A549 (cell line): Measurements from ENCODE around the gene PRKD1. TPM values are rescaled to one million over a fixed set of nuclear protein-coding genes. Genes with fewer than 3 reads are reported as not detected.
"Not testable (repeated sequence)": the region's sequence is repeated elsewhere in the genome, so short reads cannot be mapped to it uniquely, and the experiment has no call there.

Experiments used
- ATAC-seq, 2 experiments: fragments of 200-7000 bp in 1 of 2; fragments of >200 bp in 1 of 2; cut with Nextera tagmentation in 1 of 2; cut with Tn5 transposase in 1 of 2; 3 replicates each; pipeline versions ENCODE4 v1.8.0 to v1.9.1; 2018 to 2020; ENCODE audit warnings: mild to moderate bottlenecking in 1 of 2, moderate library complexity in 1 of 2
- CTCF ChIA-PET: fragments of 300-600 bp; sonication (Branson Sonifier 250); formaldehyde crosslinking; extraction: SDS; loops from one replicate; lab custom pipeline; 2021; ENCODE audit warnings: antibody characterized with exemption, inconsistent platforms; lab: Yijun Ruan, JAX
- POLR2A ChIA-PET: fragments of 350-600 bp; formaldehyde crosslinking; extraction: SDS; loops from one replicate; lab custom pipeline; 2021; ENCODE audit warnings: antibody characterized with exemption, inconsistent platforms; lab: Yijun Ruan, JAX
- DNase-seq, 2 experiments: peaks; one replicate each; pipeline versions ENCODE4 v3.0.0 to v3.0.0-alpha.2; 2011 to 2016; ENCODE audit warnings: low read depth in 1 of 2, low spot score in 1 of 2
- FAIRE-seq: peaks from 2 replicates; lab custom pipeline; 2011; peaks lifted over from hg19 to GRCh38; lab: Jason Lieb, UNC
- H3K27ac ChIP-seq, 2 experiments: fragments of >200 bp; sonication (Bioruptor Twin); formaldehyde crosslinking; 3 replicates each; pipeline ENCODE4 v1.5.1; 2016 to 2017
- H3K4me1 ChIP-seq: fragments of >200 bp; sonication (Bioruptor Twin); formaldehyde crosslinking; 3 replicates; pipeline ENCODE4 v1.6.1; 2016
- H3K4me2 ChIP-seq: fragments of >200 bp; sonication (Bioruptor Twin); formaldehyde crosslinking; 3 replicates; pipeline ENCODE4 v1.6.1; 2016
- H3K4me3 ChIP-seq: fragments of >200 bp; sonication (Bioruptor Twin); formaldehyde crosslinking; 3 replicates; pipeline ENCODE4 v1.5.1; 2016
- H3K9me3 ChIP-seq: fragments of >200 bp; sonication (Bioruptor Twin); formaldehyde crosslinking; 3 replicates; pipeline ENCODE4 v1.6.1; 2016
- CEBPB ChIP-seq, 2 experiments: fragments of >200 bp in 1 of 2; sonication (Bioruptor Twin) in 1 of 2; formaldehyde crosslinking in 1 of 2; IDR thresholded peaks; 2 replicates each; pipeline ENCODE4 v1.6.1; 2012 to 2016
- CHD4 ChIP-seq: fragments of 200-600 bp; sonication (generic); IDR thresholded peaks from 2 replicates; pipeline ENCODE4 v1.6.1; 2016; ENCODE audit warnings: antibody characterized with exemption, mild to moderate bottlenecking, borderline replicate concordance
- GATA3 ChIP-seq: IDR thresholded peaks from 2 replicates; pipeline ENCODE4 v1.6.1; 2012; ENCODE audit warnings: borderline replicate concordance
- HEYL ChIP-seq: fragments of 250-450 bp; sonication (Bioruptor Pico); IDR thresholded peaks from 2 replicates; pipeline ENCODE4 v1.8.0; 2021; ENCODE audit warnings: mild to moderate bottlenecking, moderate library complexity
- HOXB13 ChIP-seq: fragments of 250-450 bp; sonication (Bioruptor Pico); IDR thresholded peaks from 2 replicates; pipeline ENCODE4 v1.5.0; 2020; ENCODE audit warnings: low read depth, mild to moderate bottlenecking, moderate library complexity
- HOXB5 ChIP-seq: fragments of 250-450 bp; sonication (Bioruptor Pico); IDR thresholded peaks from 2 replicates; pipeline ENCODE4 v1.5.0; 2020; ENCODE audit warnings: mild to moderate bottlenecking, moderate library complexity
- JUNB ChIP-seq: fragments of >200 bp; sonication (Bioruptor Twin); formaldehyde crosslinking; IDR thresholded peaks from 2 replicates; pipeline ENCODE4 v1.6.1; 2016
- KDM5A ChIP-seq: fragments of 200-600 bp; sonication (generic); IDR thresholded peaks from 2 replicates; pipeline ENCODE4 v1.6.1; 2016; ENCODE audit warnings: antibody characterized with exemption, mild to moderate bottlenecking
- MAZ ChIP-seq: fragments of 150-350 bp; IDR thresholded peaks from 2 replicates; pipeline ENCODE4 v1.6.1; 2014; ENCODE audit warnings: antibody characterized with exemption, low read depth, low read length, borderline replicate concordance
- MYC ChIP-seq: IDR thresholded peaks from 2 replicates; pipeline ENCODE4 v1.6.1; 2012; ENCODE audit warnings: mild to moderate bottlenecking, inconsistent platforms, low read length, improper control_type of control experiment, borderline replicate concordance
- RARB ChIP-seq: fragments of 250-450 bp; sonication (Bioruptor Pico); IDR thresholded peaks from 2 replicates; pipeline ENCODE4 v1.8.0; 2021; ENCODE audit warnings: mild to moderate bottlenecking, moderate library complexity
- RCOR1 ChIP-seq: fragments of 150-350 bp; IDR thresholded peaks from 2 replicates; pipeline ENCODE4 v1.6.1; 2014; ENCODE audit warnings: antibody characterized with exemption, low read length, low read depth
- RFX5 ChIP-seq: fragments of 450-650 bp; IDR thresholded peaks from 2 replicates; pipeline ENCODE4 v1.7.1; 2014; ENCODE audit warnings: antibody characterized with exemption, mild to moderate bottlenecking, moderate library complexity
- RNF2 ChIP-seq: fragments of 200-600 bp; sonication (generic); IDR thresholded peaks from 2 replicates; pipeline ENCODE4 v1.6.1; 2016; ENCODE audit warnings: low read depth, mild to moderate bottlenecking, antibody characterized with exemption, moderate library complexity, borderline replicate concordance
- SREBF2 ChIP-seq: fragments of 450-650 bp; IDR thresholded peaks from 2 replicates; pipeline ENCODE4 v1.6.1; 2014; ENCODE audit warnings: mild to moderate bottlenecking, moderate library complexity
- ZFP36 ChIP-seq: fragments of 450-650 bp; IDR thresholded peaks from 2 replicates; pipeline ENCODE4 v1.6.1; 2014; ENCODE audit warnings: borderline replicate concordance; ENCODE audit not compliant: partially characterized antibody
- WGBS: methylation state at CpG from one replicate; pipeline ENCODE4 v1.1.6; 2017; ENCODE audit errors: missing lambda C conversion rate; 5-methylcytosine and 5-hydroxymethylcytosine counted together
- polyA plus RNA-seq, 4 experiments: library from polyadenylated mRNA; depleted of rRNA in 3 of 4; stranded (reverse); fragments of >200 nt; fragmentation: RNase III in 1 of 4; extraction: RNeasy Plus Mini Kit Qiagen cat#74134 plus additional on column Dnase treatment in 1 of 4; gene quantifications; 2 replicates in 3 of 4; 3 replicates in 1 of 4; pipeline ENCODE4 v1.2.3, GENCODE V29; 2011 to 2017
- TF ChIP-seq, protein P1 (sequence below): fragments of 250-450 bp; sonication (Bioruptor Pico); IDR thresholded peaks from 2 replicates; pipeline ENCODE4 v1.5.0; 2020; ENCODE audit warnings: low read depth, mild to moderate bottlenecking, moderate library complexity
- TF ChIP-seq, protein P2 (sequence below): IDR thresholded peaks from 2 replicates; pipeline ENCODE4 v1.6.1; 2012
- TF ChIP-seq, protein P3 (sequence below): fragments of >200 bp; sonication (Bioruptor Twin); formaldehyde crosslinking; IDR thresholded peaks from 3 replicates; pipeline ENCODE4 v1.6.1; 2016
- TF ChIP-seq, protein P4 (sequence below): fragments of >200 bp; sonication (Bioruptor Twin); formaldehyde crosslinking; IDR thresholded peaks from 3 replicates; pipeline ENCODE4 v1.5.1; 2016

Gene PRKD1
- polyA plus RNA-seq, 2 of the 4 experiments (the other 2 are of a cell fraction): 3.0 to 7.8 TPM

DNA sequence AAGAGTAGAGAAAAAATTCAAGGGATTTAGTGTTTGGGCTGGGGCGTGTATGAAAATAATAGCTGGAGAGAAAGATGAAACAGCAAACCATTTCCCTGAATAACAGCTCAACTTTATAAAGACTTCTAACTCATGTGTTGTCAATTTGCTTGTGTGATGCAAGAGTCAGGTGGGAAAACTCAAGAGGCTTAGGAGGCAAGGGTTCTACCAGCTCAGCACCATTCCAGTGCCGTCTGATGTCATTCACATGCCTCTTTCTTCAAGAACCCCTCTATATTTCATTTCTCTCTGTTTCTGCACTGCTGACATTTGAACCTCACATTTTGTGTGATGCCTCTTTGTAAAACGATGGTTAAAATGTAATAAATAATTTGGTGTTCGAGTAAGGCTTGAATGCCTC, 192.2 kb downstream of the PRKD1 start (continued):
- TF ChIP-seq, protein P1, sequence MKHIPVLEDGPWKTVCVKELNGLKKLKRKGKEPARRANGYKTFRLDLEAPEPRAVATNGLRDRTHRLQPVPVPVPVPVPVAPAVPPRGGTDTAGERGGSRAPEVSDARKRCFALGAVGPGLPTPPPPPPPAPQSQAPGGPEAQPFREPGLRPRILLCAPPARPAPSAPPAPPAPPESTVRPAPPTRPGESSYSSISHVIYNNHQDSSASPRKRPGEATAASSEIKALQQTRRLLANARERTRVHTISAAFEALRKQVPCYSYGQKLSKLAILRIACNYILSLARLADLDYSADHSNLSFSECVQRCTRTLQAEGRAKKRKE (CRISPR knock-in tag): no peak
- TF ChIP-seq RCOR1 (no peak), RNF2 (no peak), RARB (CRISPR knock-in tag) (no peak)

DNA sequence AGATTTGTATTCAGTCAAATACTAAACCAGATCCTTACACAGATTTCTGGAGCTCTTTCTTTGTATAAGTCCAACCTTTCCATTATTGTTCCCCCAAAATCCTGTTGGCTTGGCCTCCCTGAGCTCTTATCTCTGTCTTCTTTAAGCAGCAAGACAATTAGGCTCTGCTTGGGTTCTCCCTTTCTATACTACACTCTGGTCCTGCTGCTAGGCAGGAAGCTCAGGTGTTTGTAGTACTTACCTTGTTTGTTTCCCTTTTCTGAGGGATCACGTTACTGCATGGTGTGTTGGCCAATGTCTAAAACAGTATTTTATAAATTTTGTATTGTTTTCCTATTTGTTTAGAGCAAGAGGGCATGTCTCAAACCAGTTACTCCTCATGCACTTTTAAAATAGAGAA, 192.9 kb downstream of the PRKD1 start:
- POLR2A ChIA-PET: no interaction called here
- no peak for TF ChIP-seq MYC
- no peak for TF ChIP-seq MAZ
- TF ChIP-seq KDM5A: no peak
- TF ChIP-seq, protein P2, sequence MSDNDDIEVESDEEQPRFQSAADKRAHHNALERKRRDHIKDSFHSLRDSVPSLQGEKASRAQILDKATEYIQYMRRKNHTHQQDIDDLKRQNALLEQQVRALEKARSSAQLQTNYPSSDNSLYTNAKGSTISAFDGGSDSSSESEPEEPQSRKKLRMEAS: no peak
- TF ChIP-seq, protein P3, sequence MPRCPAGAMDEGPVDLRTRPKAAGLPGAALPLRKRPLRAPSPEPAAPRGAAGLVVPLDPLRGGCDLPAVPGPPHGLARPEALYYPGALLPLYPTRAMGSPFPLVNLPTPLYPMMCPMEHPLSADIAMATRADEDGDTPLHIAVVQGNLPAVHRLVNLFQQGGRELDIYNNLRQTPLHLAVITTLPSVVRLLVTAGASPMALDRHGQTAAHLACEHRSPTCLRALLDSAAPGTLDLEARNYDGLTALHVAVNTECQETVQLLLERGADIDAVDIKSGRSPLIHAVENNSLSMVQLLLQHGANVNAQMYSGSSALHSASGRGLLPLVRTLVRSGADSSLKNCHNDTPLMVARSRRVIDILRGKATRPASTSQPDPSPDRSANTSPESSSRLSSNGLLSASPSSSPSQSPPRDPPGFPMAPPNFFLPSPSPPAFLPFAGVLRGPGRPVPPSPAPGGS: no peak
- no peak for TF ChIP-seq ZFP36
- no peak for TF ChIP-seq JUNB
- TF ChIP-seq, protein P4, sequence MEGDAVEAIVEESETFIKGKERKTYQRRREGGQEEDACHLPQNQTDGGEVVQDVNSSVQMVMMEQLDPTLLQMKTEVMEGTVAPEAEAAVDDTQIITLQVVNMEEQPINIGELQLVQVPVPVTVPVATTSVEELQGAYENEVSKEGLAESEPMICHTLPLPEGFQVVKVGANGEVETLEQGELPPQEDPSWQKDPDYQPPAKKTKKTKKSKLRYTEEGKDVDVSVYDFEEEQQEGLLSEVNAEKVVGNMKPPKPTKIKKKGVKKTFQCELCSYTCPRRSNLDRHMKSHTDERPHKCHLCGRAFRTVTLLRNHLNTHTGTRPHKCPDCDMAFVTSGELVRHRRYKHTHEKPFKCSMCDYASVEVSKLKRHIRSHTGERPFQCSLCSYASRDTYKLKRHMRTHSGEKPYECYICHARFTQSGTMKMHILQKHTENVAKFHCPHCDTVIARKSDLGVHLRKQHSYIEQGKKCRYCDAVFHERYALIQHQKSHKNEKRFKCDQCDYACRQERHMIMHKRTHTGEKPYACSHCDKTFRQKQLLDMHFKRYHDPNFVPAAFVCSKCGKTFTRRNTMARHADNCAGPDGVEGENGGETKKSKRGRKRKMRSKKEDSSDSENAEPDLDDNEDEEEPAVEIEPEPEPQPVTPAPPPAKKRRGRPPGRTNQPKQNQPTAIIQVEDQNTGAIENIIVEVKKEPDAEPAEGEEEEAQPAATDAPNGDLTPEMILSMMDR: no peak
- no peak for TF ChIP-seq CHD4
- TF ChIP-seq CEBPB (IDR thresholded peaks at IDR 0.05): no peak
- no peak for TF ChIP-seq RFX5
- TF ChIP-seq GATA3: no peak
- TF ChIP-seq HEYL (CRISPR knock-in tag): no peak
- no peak for TF ChIP-seq HOXB13
- no peak for TF ChIP-seq SREBF2
- no peak for TF ChIP-seq HOXB5 (CRISPR knock-in tag)
- TF ChIP-seq, all 56 proteins: peak for 0
- WGBS: 59% methylated on average over 1 of the region's 1 CpG
- Histone ChIP-seq H3K9me3 (no peaks in the 10 kb centered on the region), H3K4me2 (no peak overlapping the region), H3K4me1 (no peaks in the 10 kb centered on the region), H3K4me3 (no peak overlapping the region), H3K27ac (no peak overlapping the region)
- CTCF ChIA-PET: no interaction called here
- DNase-seq: no peak
- no peak for FAIRE-seq
- ATAC-seq: no peak

DNA sequence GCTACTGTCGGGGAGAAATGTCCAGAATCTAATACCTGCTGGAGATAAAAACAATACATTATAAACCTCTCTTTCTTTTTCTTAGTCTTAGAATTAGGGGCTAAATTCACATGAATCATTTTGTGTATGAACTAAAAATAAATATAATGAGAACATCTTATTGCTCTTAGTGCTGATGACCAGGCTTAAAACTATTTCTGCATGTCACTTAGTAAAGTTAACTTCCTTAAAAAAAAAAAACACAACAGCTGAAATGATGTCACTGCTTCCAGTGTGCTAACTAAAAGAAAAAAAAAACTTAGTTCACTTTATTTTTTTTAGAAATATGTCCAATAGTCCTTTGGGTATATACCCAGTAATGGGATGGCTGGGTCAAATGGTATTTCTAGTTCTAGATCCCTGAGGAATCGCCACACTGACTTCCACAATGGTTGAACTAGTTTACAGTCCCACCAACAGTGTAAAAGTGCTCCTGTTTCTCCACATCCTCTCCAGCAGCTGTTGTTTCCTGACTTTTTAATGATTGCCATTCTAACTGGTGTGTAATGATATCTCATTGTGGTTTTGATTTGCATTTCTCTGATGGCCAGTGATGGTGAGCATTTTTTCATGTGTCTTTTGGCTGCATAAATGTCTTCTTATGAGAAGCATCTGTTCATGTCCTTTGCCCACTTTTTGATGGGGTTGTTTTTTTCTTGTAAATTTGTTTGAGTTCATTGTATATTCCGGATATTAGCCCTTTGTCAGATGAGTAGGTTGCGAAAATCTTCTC, 200.9 kb downstream of the PRKD1 start:
- H3K9me3 ChIP-seq, H3K4me3 ChIP-seq, H3K4me2 ChIP-seq, CTCF ChIA-PET, FAIRE-seq, POLR2A ChIA-PET, H3K27ac ChIP-seq, DNase-seq, ATAC-seq: not testable (repeated sequence)
- WGBS: 66% methylated on average over 4 of the region's 4 CpGs
- peaks cover 25% of the 10 kb centered on the region for H3K4me1 ChIP-seq
